Right lobe of liver (tissue), 6 donors: Measurements from ENCODE around the gene R3HDM4. TPM values are rescaled to one million over a fixed set of nuclear protein-coding genes. Genes with fewer than 3 reads are reported as not detected.

ENCODE experiments used
- ATAC-seq, 4 donors: fragments of 200-7000 bp; cut with Tn5 transposase; one replicate each; pipeline ENCODE4 v1.9.1; 2020; ENCODE audit warnings: mild to moderate bottlenecking in 4 of 4, moderate library complexity in 4 of 4
- DNase-seq, 3 donors: peaks; one replicate each; pipeline ENCODE4 v3.0.0-alpha.2; 2020
- H3K27ac ChIP-seq, 3 donors: fragments of 200-600 bp; one replicate each; pipeline ENCODE4 v1.8.0; 2022
- H3K27me3 ChIP-seq, 2 donors: fragments of 200-600 bp; one replicate each; pipeline ENCODE4 v1.8.0; 2022
- H3K36me3 ChIP-seq, 4 donors: fragments of 200-600 bp; sonication (generic) in 1 of 4; one replicate each; pipeline versions ENCODE4 v1.5.1 to v1.8.0; 2017 to 2022; ENCODE audit warnings: control low read depth in 1 of 4
- H3K4me1 ChIP-seq, 4 donors: fragments of 200-600 bp; sonication (generic) in 1 of 4; one replicate each; pipeline versions ENCODE4 v1.5.1 to v1.8.0; 2017 to 2022; ENCODE audit warnings: control low read depth in 1 of 4
- H3K4me3 ChIP-seq, 3 donors: fragments of 200-600 bp; one replicate each; pipeline ENCODE4 v1.8.0; 2022
- H3K9me3 ChIP-seq, 4 donors: fragments of 200-600 bp; sonication (generic) in 1 of 4; one replicate each; pipeline versions ENCODE4 v1.5.1 to v1.8.0; 2017 to 2022; ENCODE audit warnings: control low read depth in 1 of 4
- CTCF ChIP-seq, 4 donors: fragments of 200-600 bp in 3 of 4; fragments of 450-650 bp in 1 of 4; IDR thresholded peaks; one replicate each; pipeline versions ENCODE4 v1.5.1 to v1.8.0; 2016 to 2022; ENCODE audit warnings: antibody characterized with exemption in 4 of 4, mild to moderate bottlenecking in 2 of 4
- POLR2A ChIP-seq: fragments of 450-650 bp; IDR thresholded peaks from one replicate; pipeline ENCODE4 v1.6.1; 2017; ENCODE audit warnings: antibody characterized with exemption, mild to moderate bottlenecking
- WGBS: methylation state at CpG from one replicate; pipeline ENCODE4 v1.1.6; 2018; ENCODE audit warnings: low coverage, low lambda C conversion rate; ENCODE audit not compliant: insufficient coverage; ENCODE audit errors: missing lambda C conversion rate; 5-methylcytosine and 5-hydroxymethylcytosine counted together
- intact Hi-C, 2 donors: fragments of 100-400 bp; cut with DNase I; formaldehyde crosslinking; loops; one replicate each; pipeline versions ENCODE4 v1.11.2 to v1.14.1; 2022
- total RNA-seq, 6 experiments: library from RNA; depleted of rRNA in 2 of 6; stranded (reverse); fragments of >200 nt in 2 of 6; fragmentation: NEBNext Ultra II Directional in 3 of 6; extraction: Animal tissue kit (Norgen Biotek cat#: 25700) in 3 of 6; gene quantifications; one replicate each; pipeline versions ENCODE4 v1.1.0 to v1.2.4, GENCODE V29; 2016 to 2023
- donor health status: DM: no; HTN: yes; CAD: no.
- donor health status: DM: no; HTN: no; CAD: no.
- donor health status: DM: no; HTN: no; CAD: no.
- donor health status: DM: no; HTN: yes; CAD: no.
- donor health status: DM: no; HTN: yes; CAD: no.

The R3HDM4 gene
- total RNA-seq, 6 experiments from 2014 or later = 14.5 to 28.2 (median 20.5) TPM

GRCh38 chr19:936175-936546 lies 23.1 kb upstream of the R3HDM4 start:
- no peak overlapping the region for H3K4me3 ChIP-seq
- DNase-seq (no peak), ATAC-seq (no peak)
- H3K36me3 ChIP-seq = no peaks in the 10 kb centered on the region
- WGBS = 100% methylated on average over 3 of the region's 10 CpGs
- H3K27me3 ChIP-seq = no peaks in the 10 kb centered on the region
- intact Hi-C loops = no loop called here
- H3K27ac ChIP-seq = no peak overlapping the region
- TF ChIP-seq CTCF (IDR thresholded peaks at IDR 0.05) (no peak), POLR2A (no peak)
- no peaks in the 10 kb centered on the region for H3K9me3 ChIP-seq
- peaks cover 2 to 40% (median 26%) of the 10 kb centered on the region in 4 donors for H3K4me1 ChIP-seq

- H3K9me3 ChIP-seq = no peaks in the 10 kb centered on the region
- ATAC-seq = peak; percentile 97 to 99 (median 98)
- H3K4me3 ChIP-seq = no peak overlapping the region
- peak overlapping the region in 1 of 3 donors; percentile 15 for H3K27ac ChIP-seq
- peaks cover 2 to 34% (median 20%) of the 10 kb centered on the region in 4 donors for H3K4me1 ChIP-seq
- no peaks in the 10 kb centered on the region for H3K27me3 ChIP-seq
- DNase-seq = peak; percentile 95 to 98 (median 98)
- no peaks in the 10 kb centered on the region for H3K36me3 ChIP-seq
- TF ChIP-seq POLR2A = no peak
- no peak for TF ChIP-seq CTCF (IDR thresholded peaks at IDR 0.05)
- intact Hi-C loops = no loop called here
- WGBS = 1% methylated on average over 7 of the region's 31 CpGs
Observed at GRCh38 chr19:934865-935479, 22.0 kb upstream of the R3HDM4 start.

- H3K36me3 ChIP-seq = no peaks in the 10 kb centered on the region
- H3K27me3 ChIP-seq = no peaks in the 10 kb centered on the region
- TF ChIP-seq POLR2A = no peak
- no peak for TF ChIP-seq CTCF (IDR thresholded peaks at IDR 0.05)
- peaks cover 2 to 27% (median 17%) of the 10 kb centered on the region in 4 donors for H3K4me1 ChIP-seq
- WGBS = 45% methylated on average over 4 of the region's 29 CpGs
- intact Hi-C loops = no loop called here
- H3K27ac ChIP-seq = peak overlapping the region in 1 of 3 donors; percentile 15
- DNase-seq (no peak), ATAC-seq (no peak)
- no peaks in the 10 kb centered on the region for H3K9me3 ChIP-seq
- no peak overlapping the region for H3K4me3 ChIP-seq
Observed at GRCh38 chr19:934197-934840, 21.3 kb upstream of the R3HDM4 start.

GRCh38 chr19:933553-933882 lies 20.5 kb upstream of the R3HDM4 start:
- Histone ChIP-seq H3K27ac (no peak overlapping the region), H3K9me3 (no peaks in the 10 kb centered on the region), H3K36me3 (no peaks in the 10 kb centered on the region), H3K27me3 (no peaks in the 10 kb centered on the region), H3K4me3 (no peak overlapping the region), H3K4me1 (peaks cover 2 to 25% (median 16%) of the 10 kb centered on the region in 4 donors)
- WGBS = 83% methylated on average over 2 of the region's 14 CpGs
- ATAC-seq = no peak
- no peak for DNase-seq
- intact Hi-C loops = no loop called here
- TF ChIP-seq POLR2A = no peak
- no peak for TF ChIP-seq CTCF (IDR thresholded peaks at IDR 0.05)
